Cerebellar nuclear complex (tissue), 1 donor: Measurements from ENCODE around the gene NEK7.
"Not testable (repeated sequence)": the region's sequence is repeated elsewhere in the genome, so short reads cannot be mapped to it uniquely, and the experiment has no call there.

Experiments used
- DNase-seq, 2 experiments: peaks; one replicate each; lab custom pipeline; 2025; lab: John Stamatoyannopoulos, UW

Gene NEK7

DNA sequence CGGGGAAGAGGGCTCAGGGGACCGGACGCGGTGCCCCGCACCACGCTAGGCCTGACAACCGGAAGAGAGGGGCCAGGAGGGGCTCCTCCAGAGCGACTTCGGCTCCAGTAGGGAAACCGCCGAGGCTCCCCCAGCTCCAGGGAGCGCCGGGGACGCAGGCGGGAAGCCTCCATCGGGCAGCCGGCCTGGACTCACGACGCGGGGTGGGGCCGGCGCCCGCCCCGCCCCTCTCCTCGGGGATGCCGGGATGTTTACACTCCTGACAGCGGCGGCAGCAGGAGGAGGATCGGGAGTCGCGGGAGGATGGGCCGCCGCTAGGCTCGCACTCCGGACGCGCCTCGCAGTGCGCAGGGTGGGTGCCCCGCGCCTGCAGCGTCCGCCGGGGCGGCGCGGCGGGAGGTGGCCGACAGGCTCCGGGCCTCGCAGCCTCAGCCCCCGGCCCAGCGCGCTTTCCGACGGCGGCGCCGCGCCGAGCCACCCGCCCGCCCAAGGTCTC, at the start of gene NEK7:
TSS of gene NEK7 (plus strand) at position 254 of the 496 bp plus-strand sequence. CDS start 75,583 bp downstream, outside the sequence.
- DNase-seq = no peak

DNA sequence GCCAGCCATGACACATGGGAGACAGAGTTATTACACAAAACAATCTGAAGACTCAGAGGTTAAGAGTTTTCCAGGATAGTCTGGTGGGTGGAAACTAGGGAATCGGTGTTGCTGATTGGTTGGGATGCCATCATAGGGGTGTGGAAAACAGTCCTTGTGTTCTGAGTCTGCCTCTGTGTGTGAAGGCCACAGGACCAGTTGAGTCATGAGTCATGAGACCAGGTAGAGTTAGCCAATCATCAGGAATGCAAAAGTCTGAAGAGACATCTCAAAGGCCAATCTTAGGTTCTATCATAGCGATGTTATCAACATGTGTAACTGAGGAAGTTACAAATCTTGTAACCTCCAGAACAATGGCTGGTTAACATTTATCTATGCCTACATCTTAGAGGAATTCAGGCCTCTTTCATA, 49.7 kb upstream of the NEK7 start:
- no peak for DNase-seq

DNA sequence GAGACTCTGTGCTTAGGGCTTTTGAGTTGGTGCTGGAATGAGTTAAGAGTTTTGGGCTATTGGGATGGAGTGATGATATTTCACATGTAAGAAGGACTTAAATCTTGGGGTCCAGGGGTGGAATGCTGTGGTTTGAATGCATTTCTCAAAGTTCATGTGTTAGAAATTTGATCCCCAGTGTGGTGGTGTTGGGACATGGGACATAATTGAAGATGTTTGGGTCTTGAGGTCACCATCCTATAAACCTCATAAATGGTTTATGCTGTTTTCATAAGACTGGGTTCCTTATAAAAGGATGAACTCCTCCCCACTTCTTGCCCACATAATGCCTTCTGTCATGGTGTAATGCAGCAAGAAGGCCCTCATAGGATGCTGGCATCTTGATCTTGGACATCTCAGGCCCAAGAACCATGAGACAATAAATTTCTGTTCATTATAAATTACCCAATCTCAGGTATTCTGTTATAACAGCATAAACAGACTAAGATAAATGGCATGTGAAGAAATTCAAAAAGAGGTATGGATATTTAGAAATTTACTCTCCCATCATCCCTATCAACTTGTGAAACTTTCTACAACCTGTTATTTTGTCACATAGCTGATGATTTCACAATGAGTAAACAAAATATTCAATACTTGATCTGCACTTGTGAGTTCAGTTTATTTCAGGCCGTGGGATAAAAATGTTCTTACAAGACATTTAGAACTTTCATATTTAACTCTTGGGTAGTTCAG, 48.0 kb upstream of the NEK7 start:
- DNase-seq = no peak

DNA sequence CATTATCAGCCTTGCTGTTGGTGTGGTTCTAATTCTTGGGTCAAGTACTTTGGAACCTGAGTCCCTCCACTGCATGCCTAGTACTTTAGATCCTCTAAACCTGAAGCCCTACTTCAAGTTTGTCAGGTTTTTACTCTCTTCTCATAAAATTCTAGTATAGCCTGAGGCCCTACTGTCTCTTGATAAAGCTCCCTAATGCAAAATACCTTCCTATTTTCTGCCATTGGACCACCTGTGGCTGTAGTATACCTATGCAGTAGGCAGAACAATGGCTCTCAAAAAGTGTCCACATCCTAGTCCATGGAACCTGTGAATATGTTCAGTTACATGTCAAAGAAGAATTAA, 47.5 kb upstream of the NEK7 start:
- DNase-seq = no peak

DNA sequence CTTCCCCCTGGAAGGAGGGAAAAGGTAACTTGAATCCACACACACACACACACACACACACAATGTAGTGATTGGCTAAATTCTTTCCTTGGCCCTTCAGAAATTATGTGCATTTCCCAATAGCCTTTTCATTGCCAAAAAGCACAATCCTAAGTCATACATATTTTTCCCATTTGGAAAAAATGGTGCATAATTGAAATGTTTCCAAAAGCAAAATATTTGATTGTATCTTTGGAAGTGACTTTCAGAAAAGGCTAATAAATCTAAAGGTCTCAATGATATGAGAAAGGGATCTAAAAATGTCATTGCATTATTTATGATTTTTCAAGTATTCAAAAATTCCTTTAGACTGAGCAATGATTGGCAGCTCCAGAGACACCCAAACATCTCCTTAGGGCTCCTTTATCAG, 43.5 kb upstream of the NEK7 start:
- DNase-seq = no peak

DNA sequence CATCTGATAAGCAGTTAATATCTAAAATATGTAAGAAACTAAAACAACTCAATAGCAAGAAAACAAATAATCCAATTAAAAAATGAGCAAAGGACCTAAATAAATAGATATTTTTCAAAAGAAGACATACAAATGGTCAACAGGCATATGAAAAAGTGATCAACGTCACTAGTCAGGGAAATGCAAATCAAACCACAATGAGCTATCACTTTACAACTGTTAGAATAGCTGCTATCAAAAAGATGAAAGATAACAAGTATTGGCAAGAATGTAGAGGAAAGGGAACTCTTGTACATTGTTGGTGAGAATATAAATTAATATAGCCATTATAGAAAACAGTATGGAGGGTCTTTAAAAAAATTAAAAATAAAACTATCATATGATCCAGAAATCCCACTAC, 40.7 kb upstream of the NEK7 start:
- DNase-seq = no peak

DNA sequence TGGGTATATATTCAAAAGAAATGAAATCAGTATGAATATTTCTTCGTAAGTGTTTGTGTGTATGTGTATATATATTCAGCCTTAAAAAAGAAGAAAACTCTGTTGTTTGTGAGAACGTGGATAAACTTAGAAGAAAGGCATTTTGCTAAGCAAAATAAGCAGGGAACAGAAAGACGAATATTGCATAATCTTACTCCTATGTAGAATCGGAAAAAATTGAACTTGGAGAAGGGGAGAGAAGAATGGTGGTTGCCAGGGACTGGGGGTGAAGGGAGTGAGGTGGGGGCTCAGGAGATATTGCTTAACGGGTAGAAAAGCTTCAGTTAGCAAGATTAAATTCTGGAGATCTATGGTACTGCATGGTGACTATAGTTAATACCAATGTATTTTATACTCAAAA, 40.3 kb upstream of the NEK7 start:
- DNase-seq = no peak

DNA sequence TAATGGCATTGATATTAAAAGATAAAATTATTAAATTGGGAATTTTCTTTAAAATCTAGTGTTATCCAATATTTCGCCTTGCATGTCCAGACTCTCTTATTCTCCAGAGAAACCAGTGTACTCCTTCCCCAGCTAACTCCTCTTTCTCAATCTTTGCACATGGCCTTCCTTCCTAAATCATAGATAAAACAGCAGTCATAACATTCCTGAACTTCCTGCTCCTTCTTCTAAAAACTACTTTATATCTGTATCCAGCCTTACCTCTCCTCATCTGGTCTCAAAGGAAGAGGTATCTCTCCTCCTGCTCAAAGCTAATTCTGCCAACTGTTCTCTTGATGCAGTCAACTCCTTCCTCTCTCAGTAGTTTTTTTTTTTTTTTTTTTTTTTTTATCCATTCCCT, 39.5 kb upstream of the NEK7 start:
- DNase-seq = no peak

DNA sequence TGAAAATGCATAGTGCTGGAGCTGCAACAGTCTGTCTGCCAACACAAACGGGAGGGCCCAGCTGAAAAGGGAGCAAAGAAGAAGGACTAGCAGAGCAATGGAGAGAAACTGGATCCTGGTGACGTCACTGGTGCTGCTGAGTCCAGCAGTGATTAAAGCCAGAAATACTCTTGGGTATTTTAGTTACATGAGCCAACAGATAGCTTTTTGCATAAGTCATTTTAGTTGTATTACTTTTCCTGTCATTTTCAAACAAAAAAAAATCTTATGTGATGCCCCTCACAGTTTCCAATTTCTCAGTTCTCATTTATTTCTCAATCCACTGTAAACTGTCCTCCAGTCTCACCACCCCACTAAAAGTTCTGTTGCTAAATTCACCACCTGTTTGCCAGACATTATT, 38.7 kb upstream of the NEK7 start:
- no peak for DNase-seq

DNA sequence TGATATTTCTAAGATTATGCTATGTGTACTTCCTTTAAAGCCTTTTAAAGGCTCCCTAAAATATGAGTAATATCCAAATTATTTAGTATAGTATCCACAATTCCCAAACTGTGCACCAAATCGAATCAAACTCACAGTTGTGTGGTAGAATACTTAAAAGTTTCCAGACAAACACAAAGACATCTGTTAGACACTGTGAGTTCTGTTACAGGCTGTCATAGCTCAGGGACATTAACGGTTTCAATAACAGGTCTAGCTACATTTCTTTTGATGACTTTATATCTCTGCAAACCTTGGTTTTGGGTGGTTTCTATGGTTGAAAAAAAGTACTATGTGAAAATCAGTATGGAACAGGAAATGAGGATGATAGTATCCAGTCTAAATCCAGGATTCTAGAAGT, 36.9 kb upstream of the NEK7 start:
- no peak for DNase-seq

DNA sequence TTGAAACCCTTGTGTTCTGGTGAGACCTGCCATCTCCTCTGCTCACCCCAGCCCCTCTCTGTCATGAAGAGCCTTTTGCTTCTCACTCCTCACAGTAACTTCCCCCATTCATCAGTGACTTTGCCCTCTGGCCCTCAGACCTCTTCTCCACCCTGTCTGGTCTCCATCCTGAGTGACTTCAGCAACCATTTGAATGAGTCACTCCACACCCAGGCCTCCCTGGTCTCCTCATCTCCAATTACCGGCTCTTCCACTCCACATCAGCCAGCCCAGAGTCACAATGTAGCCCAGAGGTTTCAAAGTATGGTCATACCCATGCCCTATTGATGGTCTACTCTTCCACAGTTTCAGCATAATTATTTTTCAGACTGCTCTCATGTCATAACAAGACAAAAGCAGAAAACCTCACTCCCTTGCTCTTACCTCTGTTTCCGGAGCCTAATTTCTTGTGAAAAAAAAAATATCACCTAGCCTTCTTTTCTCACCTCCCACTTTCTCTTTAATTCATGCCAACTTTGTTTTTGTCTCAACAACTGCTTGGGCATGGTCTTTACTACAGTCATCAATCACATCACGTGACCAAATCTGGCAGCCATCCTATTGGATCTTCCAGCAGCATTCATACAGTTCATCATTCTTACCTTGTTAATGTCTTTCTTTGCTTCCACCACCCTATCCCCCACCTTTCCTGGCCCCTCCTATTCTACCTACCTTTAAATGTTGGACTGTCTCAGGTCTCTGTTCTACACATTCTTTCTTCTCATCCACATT, 35.6 kb upstream of the NEK7 start:
- no peak for DNase-seq

DNA sequence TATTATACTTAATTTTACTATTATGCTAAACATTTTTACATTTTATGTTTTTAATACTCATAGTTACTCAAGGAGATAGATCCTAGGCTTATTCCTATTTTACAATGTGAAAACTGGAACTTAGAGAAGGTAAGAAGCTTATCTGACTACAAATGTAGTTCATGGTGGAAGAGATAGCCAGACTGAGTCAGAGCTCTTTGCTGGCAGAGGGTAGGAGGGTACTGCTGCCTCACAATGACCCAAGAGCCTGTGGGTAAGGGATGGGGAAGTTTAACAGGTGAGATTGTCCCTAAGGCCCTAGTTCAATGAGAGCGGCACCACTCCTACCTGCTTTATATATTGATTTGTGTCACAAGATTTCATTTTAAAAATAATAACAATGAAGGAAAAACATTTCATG, 34.1 kb upstream of the NEK7 start:
- no peak for DNase-seq

DNA sequence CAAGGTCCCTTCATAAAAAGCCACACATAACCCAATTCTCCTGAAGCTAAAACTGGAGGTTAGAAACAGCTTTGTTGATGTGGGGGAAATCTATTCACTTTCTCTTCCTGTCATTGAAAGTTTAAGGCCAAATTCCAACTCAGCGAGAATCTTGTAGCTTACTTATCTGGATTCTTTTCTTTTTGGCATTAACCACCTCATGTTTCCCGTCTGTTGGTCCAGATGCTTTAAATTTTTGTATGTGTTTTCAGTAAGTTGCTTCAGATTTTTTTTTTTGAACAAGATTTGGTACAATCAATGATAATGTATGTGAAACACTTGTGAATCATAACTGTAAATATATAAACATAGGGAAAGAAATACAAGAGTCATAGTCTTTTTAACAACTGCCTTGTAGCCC, 33.7 kb upstream of the NEK7 start:
- DNase-seq = no peak

DNA sequence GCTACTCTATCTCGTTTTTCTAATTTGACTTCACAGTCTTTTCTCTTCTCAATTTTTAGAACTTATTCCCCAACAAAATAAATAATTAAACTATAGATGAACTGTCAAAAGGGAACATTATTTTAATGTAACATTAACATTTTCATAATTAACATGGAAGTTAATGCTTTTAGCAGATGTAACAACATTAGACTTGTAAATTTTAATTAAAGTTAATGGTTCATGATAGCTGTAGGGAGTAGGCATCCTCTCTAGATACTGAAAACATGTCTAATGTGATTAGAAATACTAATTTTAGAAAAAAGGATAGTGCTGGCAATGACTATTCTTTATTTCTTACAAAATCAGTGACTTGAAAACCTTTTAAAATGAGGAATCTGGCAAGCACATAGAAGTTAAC, 32.1 kb upstream of the NEK7 start:
- DNase-seq = no peak

DNA sequence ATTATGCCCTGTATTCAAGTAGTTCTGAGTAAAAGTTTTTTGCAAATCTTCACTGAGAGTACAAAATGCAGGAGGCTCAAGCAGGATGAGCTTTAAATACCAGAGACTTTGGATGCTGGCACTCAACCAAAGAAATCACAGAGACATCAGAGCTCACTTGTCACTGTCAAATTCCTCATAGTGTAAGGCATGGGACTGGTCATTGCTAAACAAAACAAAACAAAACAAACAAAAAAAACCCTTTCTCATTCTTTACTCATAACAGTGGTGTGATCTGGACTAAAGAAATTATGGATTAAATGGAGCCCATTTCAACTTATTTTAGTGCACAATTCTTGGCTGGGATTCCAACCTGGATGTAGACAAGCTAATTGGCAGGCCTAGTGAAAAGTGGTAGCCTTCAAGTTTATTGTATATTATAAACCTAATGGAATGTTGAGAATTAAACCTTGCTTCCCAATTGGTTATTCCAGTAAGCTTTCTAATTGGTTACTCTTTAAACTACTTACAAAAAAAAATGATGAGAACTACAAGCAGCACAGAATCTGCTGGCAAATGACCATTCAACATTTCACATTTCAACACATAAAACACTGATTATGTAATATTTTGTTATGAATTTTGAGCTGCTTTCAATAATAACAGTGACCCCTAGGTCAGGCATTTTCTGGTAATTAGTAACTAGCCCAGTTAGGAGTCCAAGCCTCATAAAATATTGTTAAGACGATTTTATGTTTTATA, 30.6 kb upstream of the NEK7 start:
- no peak for DNase-seq

DNA sequence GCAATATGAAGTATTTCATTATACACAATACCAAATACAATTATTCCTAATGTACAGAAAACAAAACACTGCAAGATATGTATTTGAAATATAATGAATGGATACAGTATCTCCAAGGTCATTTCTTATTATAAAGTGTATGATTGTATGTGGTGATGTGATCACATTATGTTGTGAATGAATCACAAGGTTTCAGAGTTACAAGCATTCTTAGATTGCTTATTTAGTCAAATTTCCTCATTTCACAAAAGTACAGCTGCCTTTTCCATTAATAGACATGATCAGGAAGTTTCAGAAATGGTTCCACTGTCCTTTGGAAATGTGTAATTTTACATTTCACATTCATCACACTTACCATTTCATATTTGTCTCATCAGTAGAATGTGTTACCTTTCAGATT, 28.3 kb upstream of the NEK7 start:
- DNase-seq = no peak

DNA sequence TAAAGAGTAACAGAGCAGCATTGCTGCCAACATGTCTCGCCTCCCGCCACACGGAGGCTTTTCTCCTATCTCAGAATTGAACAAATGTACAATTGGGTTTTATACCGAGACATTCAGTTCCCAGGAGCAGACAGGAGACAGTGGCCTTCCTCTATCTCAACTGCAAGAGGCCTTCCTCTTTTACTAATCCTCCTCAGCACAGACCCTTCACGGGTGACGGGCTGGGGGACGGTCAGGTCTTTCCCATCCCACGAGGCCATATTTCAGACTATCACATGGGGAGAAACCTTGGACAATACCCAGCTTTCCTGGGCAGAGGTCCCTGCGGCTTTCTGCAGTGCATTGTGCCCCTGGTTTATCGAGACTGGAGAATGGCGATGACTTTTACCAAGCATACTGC, 26.7 kb upstream of the NEK7 start:
- not testable (repeated sequence) for DNase-seq

DNA sequence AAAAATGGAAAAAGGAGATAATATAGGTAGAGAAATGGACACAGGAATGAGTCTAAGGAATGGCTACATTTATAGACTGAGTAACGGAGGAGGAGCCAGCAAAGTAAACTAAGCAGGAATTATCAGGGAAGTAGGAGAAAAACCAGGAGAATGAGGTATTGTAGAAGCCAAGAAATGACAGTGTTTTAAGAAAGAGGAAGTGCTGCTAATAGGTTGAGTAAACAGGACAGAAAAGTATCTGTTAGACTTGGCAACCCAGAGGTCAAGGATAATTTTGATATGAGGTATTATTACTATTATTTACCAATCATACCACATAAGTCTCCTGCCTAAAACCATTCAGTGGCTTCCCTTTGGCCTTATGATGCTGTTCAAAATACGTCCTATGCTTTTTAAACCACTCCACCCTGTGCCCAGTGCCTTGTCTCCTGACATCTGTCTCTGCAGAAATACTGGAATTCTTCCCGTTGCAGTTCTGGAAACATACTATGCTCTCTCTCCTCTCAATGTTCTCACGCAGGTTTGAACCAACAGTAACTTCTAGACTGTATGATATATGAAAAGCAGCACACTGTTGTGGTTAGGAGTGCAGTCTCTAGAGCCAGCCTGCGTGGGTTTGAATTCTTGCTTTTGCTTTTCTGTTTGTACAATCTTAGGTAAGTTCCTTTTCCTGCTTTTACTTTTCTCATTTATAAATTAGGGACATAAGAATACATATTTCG, 24.6 kb upstream of the NEK7 start:
- DNase-seq = no peak

DNA sequence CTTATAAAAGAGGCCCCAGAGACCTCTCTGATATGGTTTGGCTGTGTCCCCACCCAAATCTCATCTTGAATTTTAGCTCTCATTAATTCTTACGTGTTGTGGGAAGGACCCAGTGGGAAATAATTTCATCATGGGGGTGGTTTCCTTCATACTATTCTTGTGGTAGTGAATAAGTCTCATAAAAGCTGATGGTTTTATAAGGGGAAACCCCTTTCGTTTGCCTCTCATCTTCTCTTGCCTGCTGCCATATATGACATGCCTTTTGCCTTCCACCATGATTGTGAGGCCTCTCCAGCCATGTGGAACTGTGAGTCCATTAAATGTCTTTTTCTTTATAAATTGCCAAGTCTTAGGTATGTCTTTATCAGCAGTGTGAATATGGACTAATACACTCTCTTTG, 22.5 kb upstream of the NEK7 start:
- no peak for DNase-seq

DNA sequence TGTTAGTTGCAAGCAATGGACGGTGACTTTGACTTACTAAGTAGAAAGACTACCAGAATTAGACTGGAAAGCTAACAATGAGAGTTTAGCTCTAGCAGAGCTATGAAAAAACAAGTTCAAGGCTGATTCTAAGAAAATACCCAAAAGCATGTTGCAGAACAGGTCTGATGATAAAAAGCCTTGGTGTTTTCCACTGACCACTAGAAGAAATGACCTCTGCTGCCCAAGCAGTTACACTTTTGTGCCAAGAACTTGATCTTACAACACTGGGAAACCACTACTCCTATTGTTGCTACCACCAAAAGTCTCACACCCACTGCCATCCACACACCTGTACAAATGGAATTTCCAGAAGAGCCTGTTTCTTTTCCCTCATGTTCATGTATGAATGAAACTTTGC, 21.4 kb upstream of the NEK7 start:
- DNase-seq = no peak

DNA sequence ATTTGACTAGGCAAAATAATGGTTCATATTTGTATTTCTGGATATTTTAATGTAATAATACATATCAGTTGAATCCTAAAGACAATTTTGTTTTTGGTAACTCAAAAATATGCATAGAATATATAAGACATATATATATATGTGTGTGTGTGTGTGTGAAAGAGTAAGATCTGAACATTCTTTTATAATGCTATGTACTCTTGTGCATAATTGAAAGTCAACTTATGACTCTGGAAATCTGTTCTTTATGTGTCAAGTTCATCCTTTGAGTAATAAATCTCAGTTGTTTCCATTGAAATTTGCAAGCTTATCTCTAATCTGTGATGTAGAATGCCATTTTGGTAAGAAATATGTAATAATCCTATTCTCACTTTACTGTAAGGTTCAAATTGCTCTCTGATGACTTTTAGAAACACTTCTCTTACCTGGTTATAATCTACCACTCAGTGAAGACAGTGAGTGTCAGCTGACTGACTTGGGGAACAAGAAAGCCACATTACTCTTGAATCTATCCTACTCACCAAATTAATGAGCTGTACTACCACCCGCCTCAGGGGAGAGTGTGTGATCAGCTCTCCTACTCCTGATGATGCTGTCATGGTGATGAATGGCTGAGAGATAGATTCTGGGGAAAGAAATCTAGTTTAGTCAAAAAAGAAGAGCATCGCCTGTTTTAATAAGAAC, 15.0 kb upstream of the NEK7 start:
- DNase-seq = no peak

DNA sequence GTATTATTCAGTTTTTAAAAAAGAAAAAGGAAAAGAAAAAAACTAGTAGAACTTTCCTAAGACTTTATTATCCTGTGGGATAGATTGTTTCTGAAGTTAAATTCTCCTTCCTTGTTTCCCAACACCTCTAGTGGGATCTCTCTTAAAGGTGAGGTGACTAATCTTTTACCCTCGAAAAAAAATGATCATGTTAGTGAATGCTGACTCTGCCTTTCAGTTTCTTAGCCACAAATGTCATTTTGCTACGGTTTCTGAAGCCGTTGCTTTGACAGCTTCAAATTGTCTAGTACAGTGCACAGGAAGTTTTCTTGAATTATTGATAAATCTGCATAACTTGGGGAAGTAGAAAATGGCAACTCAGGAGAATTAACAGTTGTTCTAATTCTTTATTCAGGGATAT, 13.0 kb upstream of the NEK7 start:
- no peak for DNase-seq
